Lung (tissue), 12 donors: Measurements from ENCODE around the gene MRM2. TPM values are rescaled to one million over a fixed set of nuclear protein-coding genes. Genes with fewer than 3 reads are reported as not detected.
A peak's percentile ranks its signal among the peaks of the same experiment; 100 is the strongest.

Experiments
- ATAC-seq: fragments of 200-7000 bp; cut with Tn5 transposase; one replicate; pipeline ENCODE4 v1.9.1; 2020; ENCODE audit warnings: moderate number of reproducible peaks; ENCODE audit not compliant: insufficient read depth, low FRiP score
- DNase-seq, 3 donors: peaks; one replicate each; pipeline ENCODE4 v3.0.0-alpha.2; 2013 to 2017
- H3K27ac ChIP-seq, 2 donors: one replicate each; pipeline ENCODE4 v1.5.1; 2013; ENCODE audit warnings: mild to moderate bottlenecking in 2 of 2, moderate library complexity in 2 of 2, control low read depth in 1 of 2, inconsistent platforms in 1 of 2, low read depth in 1 of 2, low read length in 1 of 2
- H3K27me3 ChIP-seq, 3 donors: one replicate each; pipeline ENCODE4 v1.5.1; 2013; ENCODE audit warnings: low read length in 2 of 3; ENCODE audit not compliant: control insufficient read depth in 3 of 3, insufficient read depth in 3 of 3
- H3K36me3 ChIP-seq, 4 donors: one replicate each; pipeline ENCODE4 v1.5.1; 2013; ENCODE audit warnings: low read length in 4 of 4, mild to moderate bottlenecking in 1 of 4, moderate library complexity in 1 of 4; ENCODE audit not compliant: control insufficient read depth in 4 of 4, insufficient read depth in 4 of 4
- H3K4me1 ChIP-seq, 5 donors: one replicate each; pipeline ENCODE4 v1.5.1; 2013; ENCODE audit warnings: low read length in 5 of 5, mild to moderate bottlenecking in 2 of 5, moderate library complexity in 1 of 5; ENCODE audit not compliant: control insufficient read depth in 5 of 5, insufficient read depth in 5 of 5
- H3K4me3 ChIP-seq: one replicate; pipeline ENCODE4 v1.5.1; 2013; ENCODE audit warnings: mild to moderate bottlenecking, control low read depth, moderate library complexity
- H3K9ac ChIP-seq, 2 donors: one replicate each; pipeline ENCODE4 v1.5.1; 2013; ENCODE audit warnings: low read length in 2 of 2, control low read depth in 1 of 2; ENCODE audit not compliant: insufficient read depth in 1 of 2
- H3K9me3 ChIP-seq, 4 donors: one replicate each; pipeline ENCODE4 v1.5.1; 2013; ENCODE audit warnings: low read length in 3 of 4, mild to moderate bottlenecking in 1 of 4, moderate library complexity in 1 of 4; ENCODE audit not compliant: control insufficient read depth in 4 of 4, insufficient read depth in 3 of 4
- WGBS, 2 donors: extraction: QIAGEN DNeasy Blood & Tissue Kit; methylation state at CpG; one replicate each; pipeline ENCODE4 v1.1.7; 2013; 5-methylcytosine and 5-hydroxymethylcytosine counted together
- polyA plus RNA-seq, 2 donors: library from polyadenylated mRNA; stranded (reverse); fragments of 200-250 nt; gene quantifications; one replicate each; pipeline ENCODE4 v1.2.1, GENCODE V29; 2013
- total RNA-seq, 2 donors: library from RNA; depleted of rRNA in 1 of 2; stranded (reverse); fragments of >200 nt in 1 of 2; gene quantifications; one replicate each; pipeline ENCODE4 v1.2.1, GENCODE V29; 2014 to 2021
- TF ChIP-seq, protein P1 (sequence below): IDR thresholded peaks from 2 replicates; pipeline ENCODE4 v1.5.1; 2012; ENCODE audit warnings: mild to moderate bottlenecking; ENCODE audit errors: control extremely low read depth, extremely low read depth
- donor health status: control.
- donor health status: control.
- donor health status: Bipolar disorder and iron deficiency.
- donor health status: healthy.
- donor health status: DM: yes; HTN: yes; CAD: no.

The MRM2 gene
- total and polyA plus RNA-seq, 4 donors: 18.7 to 25.5 (median 23.1) TPM

DNA sequence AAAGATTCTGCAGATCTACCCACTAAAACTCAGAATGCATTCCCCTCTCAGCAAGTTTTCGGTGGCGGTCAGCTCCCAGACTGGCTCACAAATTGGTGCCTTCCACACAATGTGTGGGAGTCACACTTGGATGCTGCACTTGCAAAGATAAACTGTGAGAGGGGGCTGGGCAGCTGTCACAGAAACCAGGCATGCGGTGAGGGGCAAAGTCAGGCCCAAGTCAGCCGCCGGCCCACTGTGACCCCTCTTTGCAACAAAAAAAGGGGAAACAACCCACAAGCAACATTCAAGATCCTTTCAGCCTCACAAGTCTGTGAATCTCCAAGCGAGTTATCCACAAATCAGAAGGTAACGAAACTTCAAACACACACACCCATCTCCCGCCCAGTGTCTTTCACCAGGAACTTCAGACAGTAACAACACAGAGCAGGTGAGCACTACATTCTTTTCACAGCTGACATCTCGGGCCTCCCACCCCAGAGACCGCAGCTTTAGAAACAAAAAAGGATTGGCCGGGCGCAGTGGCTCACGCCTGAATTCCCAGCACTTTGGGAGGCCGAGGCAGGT, 40.3 kb upstream of the MRM2 start:
- TF ChIP-seq, protein P1, sequence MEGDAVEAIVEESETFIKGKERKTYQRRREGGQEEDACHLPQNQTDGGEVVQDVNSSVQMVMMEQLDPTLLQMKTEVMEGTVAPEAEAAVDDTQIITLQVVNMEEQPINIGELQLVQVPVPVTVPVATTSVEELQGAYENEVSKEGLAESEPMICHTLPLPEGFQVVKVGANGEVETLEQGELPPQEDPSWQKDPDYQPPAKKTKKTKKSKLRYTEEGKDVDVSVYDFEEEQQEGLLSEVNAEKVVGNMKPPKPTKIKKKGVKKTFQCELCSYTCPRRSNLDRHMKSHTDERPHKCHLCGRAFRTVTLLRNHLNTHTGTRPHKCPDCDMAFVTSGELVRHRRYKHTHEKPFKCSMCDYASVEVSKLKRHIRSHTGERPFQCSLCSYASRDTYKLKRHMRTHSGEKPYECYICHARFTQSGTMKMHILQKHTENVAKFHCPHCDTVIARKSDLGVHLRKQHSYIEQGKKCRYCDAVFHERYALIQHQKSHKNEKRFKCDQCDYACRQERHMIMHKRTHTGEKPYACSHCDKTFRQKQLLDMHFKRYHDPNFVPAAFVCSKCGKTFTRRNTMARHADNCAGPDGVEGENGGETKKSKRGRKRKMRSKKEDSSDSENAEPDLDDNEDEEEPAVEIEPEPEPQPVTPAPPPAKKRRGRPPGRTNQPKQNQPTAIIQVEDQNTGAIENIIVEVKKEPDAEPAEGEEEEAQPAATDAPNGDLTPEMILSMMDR: no peak
- no peak overlapping the region for H3K9ac ChIP-seq
- 88 to 89% methylated on average over 14 of the region's 14 CpGs for WGBS, 2 donors
- H3K27me3 ChIP-seq: no peaks in the 10 kb centered on the region
- no peak overlapping the region for H3K4me3 ChIP-seq
- DNase-seq: peak in 1 of 3 donors; percentile 26
- no peak overlapping the region for H3K27ac ChIP-seq
- H3K4me1 ChIP-seq: peaks cover 0 to 30% (median 14%) of the 10 kb centered on the region in 5 donors
- ATAC-seq: peak; percentile 43
- no peaks in the 10 kb centered on the region for H3K9me3 ChIP-seq
- H3K36me3 ChIP-seq: peaks cover 0 to 2% (median 2%) of the 10 kb centered on the region in 4 donors

GRCh38 chr7:2281541-2281940, 39.5 kb upstream of the MRM2 start:
- Histone ChIP-seq H3K27ac (peak overlapping the region in 1 of 2 donors; percentile 37), H3K36me3 (peaks cover 0 to 7% (median 4%) of the 10 kb centered on the region in 4 donors), H3K9ac (no peak overlapping the region), H3K4me3 (no peak overlapping the region), H3K9me3 (no peaks in the 10 kb centered on the region), H3K4me1 (peaks cover 0 to 30% (median 14%) of the 10 kb centered on the region in 5 donors), H3K27me3 (no peaks in the 10 kb centered on the region)
- no peak for ATAC-seq
- TF ChIP-seq, protein P1: no peak
- WGBS, 2 donors: 52 to 77% methylated on average over 9 of the region's 9 CpGs
- peak; percentile 90 to 98 (median 96) for DNase-seq

DNA sequence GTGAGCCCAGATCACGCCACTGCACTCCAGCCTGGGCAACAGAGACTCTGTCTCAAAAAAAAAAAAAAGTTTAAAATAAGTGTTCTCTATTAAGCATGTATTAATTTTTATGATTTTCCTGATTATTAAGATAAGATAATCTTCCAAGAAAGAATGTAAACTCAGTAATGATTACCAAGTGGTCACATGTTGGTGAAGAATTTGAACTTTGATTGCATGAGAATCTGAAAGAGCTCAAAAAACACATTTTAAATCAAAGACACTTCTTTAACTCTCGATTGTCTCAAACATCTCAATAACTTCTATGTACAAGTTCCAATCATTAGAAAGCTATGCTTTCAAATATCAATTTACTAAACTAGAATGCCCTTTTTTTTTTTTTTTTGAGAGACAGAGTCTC, 38.4 kb upstream of the MRM2 start:
- peak in 2 of 3 donors; percentile 86 to 88 for DNase-seq
- TF ChIP-seq, protein P1: no peak
- peaks cover 0 to 7% (median 4%) of the 10 kb centered on the region in 4 donors for H3K36me3 ChIP-seq
- no peak overlapping the region for H3K4me3 ChIP-seq
- H3K27ac ChIP-seq: no peak overlapping the region
- no peaks in the 10 kb centered on the region for H3K27me3 ChIP-seq
- H3K9ac ChIP-seq: no peak overlapping the region
- no peak for ATAC-seq
- peaks cover 0 to 30% (median 14%) of the 10 kb centered on the region in 5 donors for H3K4me1 ChIP-seq
- WGBS, 2 donors: 58 to 75% methylated on average over 2 of the region's 2 CpGs
- no peaks in the 10 kb centered on the region for H3K9me3 ChIP-seq
